ENCODE data around the gene RUFY2.
"Not testable (repeated sequence)": the region's sequence is repeated elsewhere in the genome, so short reads cannot be mapped to it uniquely, and the experiment has no call there.

Gene RUFY2

GRCh38 chr10:68329506-68329861, 77.6 kb downstream of the RUFY2 start:
- DNase-seq (ENCODE audit: extremely low read depth in 1 of 2, low read depth in 1 of 2): no peak

- DNase-seq (ENCODE audit: extremely low read depth in 1 of 2, low read depth in 1 of 2): no peak
Observed at GRCh38 chr10:68327889-68328786, 78.9 kb downstream of the RUFY2 start.

DNA sequence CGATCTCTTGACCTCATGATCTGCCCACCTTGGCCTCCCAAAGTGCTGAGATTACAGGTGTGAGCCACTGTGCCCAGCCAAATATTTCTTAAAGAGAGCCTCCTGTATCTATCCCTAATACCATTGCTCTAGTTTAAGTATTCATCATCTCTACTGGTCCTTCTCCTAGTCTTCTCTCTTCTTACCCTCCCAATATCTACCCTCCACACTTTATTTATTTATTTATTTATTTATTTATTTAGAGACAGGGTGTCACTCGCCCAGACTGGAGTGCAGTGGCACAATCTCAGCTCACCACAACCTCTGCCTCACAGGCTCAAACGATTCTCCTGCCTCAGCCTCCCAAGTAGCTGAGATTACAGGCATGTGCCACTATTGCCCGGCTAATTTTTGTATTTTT, 82.7 kb downstream of the RUFY2 start:
- not testable (repeated sequence) for DNase-seq (ENCODE audit: extremely low read depth in 1 of 2, low read depth in 1 of 2)

GRCh38 chr10:68318331-68319059, 88.6 kb downstream of the RUFY2 start:
- DNase-seq (ENCODE audit: extremely low read depth in 1 of 2, low read depth in 1 of 2): no peak

- DNase-seq (ENCODE audit: extremely low read depth in 1 of 2, low read depth in 1 of 2): no peak
Observed at GRCh38 chr10:68315582-68315981, 91.5 kb downstream of the RUFY2 start.

- not testable (repeated sequence) for DNase-seq (ENCODE audit: extremely low read depth in 1 of 2, low read depth in 1 of 2)
Observed at GRCh38 chr10:68314930-68315329, 92.1 kb downstream of the RUFY2 start.

DNA sequence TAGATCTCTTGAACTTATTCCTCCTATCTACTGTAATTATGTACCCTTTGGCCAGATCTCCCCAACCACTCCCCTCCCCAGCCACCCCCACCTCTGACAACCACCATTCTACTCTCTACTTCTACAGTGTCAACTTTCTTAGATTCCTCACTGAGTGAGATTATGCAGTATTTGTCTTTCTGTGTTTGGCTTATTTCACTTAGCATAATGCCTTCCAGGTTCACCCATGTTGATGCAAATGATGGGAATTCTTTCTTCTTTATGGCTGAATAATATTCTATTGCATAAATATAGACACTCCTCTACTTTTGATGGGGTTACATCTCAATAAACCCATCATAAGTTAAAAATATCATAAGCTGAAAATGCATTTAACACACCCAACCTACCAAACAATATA, 96.5 kb downstream of the RUFY2 start:
- no peak for DNase-seq (ENCODE audit: extremely low read depth in 1 of 2, low read depth in 1 of 2)

DNA sequence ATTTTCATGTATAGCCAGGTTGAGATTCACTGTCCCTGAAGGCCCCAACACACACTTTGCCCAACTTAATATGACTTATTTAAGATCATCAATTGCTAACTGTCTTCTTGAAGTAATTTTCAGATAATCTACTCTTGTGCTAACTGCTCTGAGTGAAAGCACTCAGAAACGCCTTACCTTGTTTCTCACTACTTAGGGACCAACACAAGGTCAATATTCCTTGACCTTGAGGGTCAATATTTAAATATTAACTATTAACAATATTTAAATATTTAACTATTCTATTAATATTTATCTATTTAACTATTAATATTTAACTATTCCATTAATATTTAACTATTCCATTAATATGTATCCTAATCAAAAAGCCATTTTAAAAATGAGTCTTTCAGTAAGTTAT, 101.2 kb downstream of the RUFY2 start:
- DNase-seq (ENCODE audit: extremely low read depth in 1 of 2, low read depth in 1 of 2): no peak

- DNase-seq (ENCODE audit: extremely low read depth in 1 of 2, low read depth in 1 of 2): no peak
Observed at GRCh38 chr10:68303849-68304412, 103.1 kb downstream of the RUFY2 start.

GRCh38 chr10:68302871-68303270, 104.2 kb downstream of the RUFY2 start:
- DNase-seq (ENCODE audit: extremely low read depth in 1 of 2, low read depth in 1 of 2): no peak

DNA sequence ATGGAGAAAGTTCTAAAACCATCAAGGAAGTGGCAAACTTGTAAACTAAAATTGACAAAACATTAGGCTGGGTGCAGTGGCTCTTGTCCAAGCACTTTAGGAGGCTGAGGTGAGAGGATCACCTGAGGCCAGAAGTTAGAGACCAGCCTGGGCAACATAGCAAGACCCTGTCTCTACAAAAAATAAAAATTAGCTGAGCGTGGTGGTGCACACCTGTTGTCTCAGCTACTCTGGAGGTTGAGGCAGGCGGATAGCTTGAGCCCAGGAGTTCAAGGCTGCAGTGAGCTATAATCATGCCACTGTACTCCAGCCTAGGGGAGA, 104.6 kb downstream of the RUFY2 start:
- no peak for DNase-seq (ENCODE audit: extremely low read depth in 1 of 2, low read depth in 1 of 2)

DNA sequence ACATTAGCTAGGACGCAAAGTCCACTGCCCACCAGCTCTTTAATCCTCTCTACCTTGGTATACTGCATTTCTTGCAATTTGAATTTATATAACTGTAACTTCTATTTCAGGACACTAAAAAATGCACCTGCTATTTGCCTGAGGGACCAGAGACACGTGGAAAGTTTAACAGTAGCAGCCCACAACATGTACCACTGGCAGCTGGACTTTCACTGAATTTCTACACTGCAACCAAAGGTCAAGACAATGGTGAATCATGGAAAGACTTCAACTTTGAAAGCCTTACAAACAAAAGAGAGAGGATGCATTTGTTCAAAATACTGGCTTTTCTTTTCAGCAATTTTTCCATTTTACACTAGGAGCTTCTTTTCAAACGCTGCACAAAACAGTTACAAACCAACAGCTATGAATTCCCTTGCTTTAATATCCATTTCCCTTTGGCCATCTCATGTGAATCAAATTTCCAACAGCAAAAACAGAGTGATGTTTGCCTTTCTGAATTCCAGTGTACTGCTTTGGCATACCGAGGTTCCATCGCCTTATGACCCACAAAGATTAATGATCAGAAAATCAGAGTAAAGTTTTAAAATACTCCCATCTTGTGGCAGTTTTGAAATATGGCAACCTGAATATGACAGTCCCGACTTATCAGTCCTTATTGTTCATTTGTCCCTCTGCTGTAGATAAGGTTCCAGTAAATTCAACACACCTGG, 105.1 kb downstream of the RUFY2 start:
- DNase-seq (ENCODE audit: extremely low read depth in 1 of 2, low read depth in 1 of 2): no peak

- no peak for DNase-seq (ENCODE audit: extremely low read depth in 1 of 2, low read depth in 1 of 2)
Observed at GRCh38 chr10:68301301-68301700, 105.8 kb downstream of the RUFY2 start.

- no peak for DNase-seq (ENCODE audit: extremely low read depth in 1 of 2, low read depth in 1 of 2)
Observed at GRCh38 chr10:68296843-68297663, 110.0 kb downstream of the RUFY2 start.

Data from activated CD8-positive, alpha-beta memory T cell treated with anti-CD3 and anti-CD28 coated beads for 1 hour (primary cell).